SK-N-MC (cell line): ENCODE measurements around the gene TTC28.

Experiments used
- EZH2 ChIP-seq: fragments of 200-600 bp; sonication (generic); IDR thresholded peaks from one replicate; pipeline ENCODE4 v1.6.1; 2017; ENCODE audit warnings: antibody characterized with exemption
- FOXP2 ChIP-seq: optimal IDR thresholded peaks from 2 replicates; pipeline ENCODE3; 2011; ENCODE audit warnings: mild to moderate bottlenecking, moderate library complexity; ENCODE audit not compliant: insufficient read depth; ENCODE audit errors: extremely low read length, control extremely low read depth
- POLR2AphosphoS5 ChIP-seq: IDR thresholded peaks from 2 replicates; pipeline ENCODE4 v1.6.1; 2012; ENCODE audit warnings: mild to moderate bottlenecking, low read depth, low read length, borderline replicate concordance

- no peak for TF ChIP-seq EZH2
- TF ChIP-seq POLR2AphosphoS5, result no peak
- TF ChIP-seq FOXP2, result no peak
These were observed 633.5 kb downstream of the TTC28 start for GRCh38 chr22:28046100-28046499.
